Bronchial epithelial cell (primary cell): Measurements from ENCODE around the gene RAB2B. TPM values are rescaled to one million over a fixed set of nuclear protein-coding genes. Genes with fewer than 3 reads are reported as not detected.
A peak's percentile ranks its signal among the peaks of the same experiment; 100 is the strongest.

ENCODE experiments used
- DNase-seq: peaks from one replicate; pipeline ENCODE4 v3.0.0-alpha.2; 2010; ENCODE audit warnings: low read depth
- FAIRE-seq: peaks from 2 replicates; lab custom pipeline; 2011; peaks lifted over from hg19 to GRCh38; lab: Jason Lieb, UNC
- H3K27me3 ChIP-seq: 2 replicates; pipeline ENCODE4 v1.5.1; 2011; ENCODE audit warnings: low read length; ENCODE audit not compliant: control insufficient read depth, insufficient read depth
- H3K36me3 ChIP-seq: 2 replicates; pipeline ENCODE4 v1.5.1; 2011; ENCODE audit warnings: low read length; ENCODE audit not compliant: control insufficient read depth, insufficient read depth
- H3K4me3 ChIP-seq: 2 replicates; pipeline ENCODE4 v1.5.1; 2011; ENCODE audit warnings: mild to moderate bottlenecking, low read depth, low read length, control low read depth
- CTCF ChIP-seq: IDR thresholded peaks from 2 replicates; pipeline ENCODE4 v1.5.1; 2011; ENCODE audit warnings: mild to moderate bottlenecking, moderate library complexity, low read length, control low read depth, inconsistent platforms; ENCODE audit not compliant: insufficient read depth, severe bottlenecking
- total RNA-seq: library from RNA; depleted of rRNA; stranded (reverse); fragments of >200 nt; gene quantifications from 2 replicates; pipeline ENCODE4 v1.2.1, GENCODE V29; 2014

Gene RAB2B
- total RNA-seq, 1 donor from 2014 or later, result 17.4 TPM

GRCh38 chr14:21521501-21521900, 44.7 kb upstream of the RAB2B start:
- H3K36me3 ChIP-seq, result no peaks in the 10 kb centered on the region
- no peaks in the 10 kb centered on the region for H3K27me3 ChIP-seq
- H3K4me3 ChIP-seq, result no peak overlapping the region
- DNase-seq, result no peak
- no peak for FAIRE-seq
- no peak for TF ChIP-seq CTCF

GRCh38 chr14:21520767-21521166, 44.0 kb upstream of the RAB2B start:
- no peak for DNase-seq
- TF ChIP-seq CTCF, result no peak
- Histone ChIP-seq H3K36me3 (no peaks in the 10 kb centered on the region), H3K4me3 (no peak overlapping the region), H3K27me3 (no peaks in the 10 kb centered on the region)
- FAIRE-seq, result no peak

- TF ChIP-seq CTCF, result no peak
- Histone ChIP-seq H3K36me3 (no peaks in the 10 kb centered on the region), H3K27me3 (no peaks in the 10 kb centered on the region), H3K4me3 (no peak overlapping the region)
- DNase-seq (no peak), FAIRE-seq (no peak)
Observed at GRCh38 chr14:21518725-21519124, 42.0 kb upstream of the RAB2B start.

- FAIRE-seq, result no peak
- H3K27me3 ChIP-seq, result no peaks in the 10 kb centered on the region
- no peak for DNase-seq
- H3K4me3 ChIP-seq, result no peak overlapping the region
- no peak for TF ChIP-seq CTCF
- H3K36me3 ChIP-seq, result no peaks in the 10 kb centered on the region
Observed at GRCh38 chr14:21514341-21514740, 37.6 kb upstream of the RAB2B start.

- no peaks in the 10 kb centered on the region for H3K27me3 ChIP-seq
- peak; percentile 97 for DNase-seq
- H3K36me3 ChIP-seq, result peaks cover 1% of the 10 kb centered on the region
- FAIRE-seq, result no peak
- peak within 1 kb of the TSS; percentile 80 for H3K4me3 ChIP-seq
- no peak for TF ChIP-seq CTCF
Observed at GRCh38 chr14:21510735-21511657, 34.2 kb upstream of the RAB2B start, which contains the start of gene METTL3. Gene METTL3 (minus strand): TSS chr14:21511340. CDS start chr14:21511223, 117 bp downstream.
